ENCODE data around the gene CFAP251.

DNA sequence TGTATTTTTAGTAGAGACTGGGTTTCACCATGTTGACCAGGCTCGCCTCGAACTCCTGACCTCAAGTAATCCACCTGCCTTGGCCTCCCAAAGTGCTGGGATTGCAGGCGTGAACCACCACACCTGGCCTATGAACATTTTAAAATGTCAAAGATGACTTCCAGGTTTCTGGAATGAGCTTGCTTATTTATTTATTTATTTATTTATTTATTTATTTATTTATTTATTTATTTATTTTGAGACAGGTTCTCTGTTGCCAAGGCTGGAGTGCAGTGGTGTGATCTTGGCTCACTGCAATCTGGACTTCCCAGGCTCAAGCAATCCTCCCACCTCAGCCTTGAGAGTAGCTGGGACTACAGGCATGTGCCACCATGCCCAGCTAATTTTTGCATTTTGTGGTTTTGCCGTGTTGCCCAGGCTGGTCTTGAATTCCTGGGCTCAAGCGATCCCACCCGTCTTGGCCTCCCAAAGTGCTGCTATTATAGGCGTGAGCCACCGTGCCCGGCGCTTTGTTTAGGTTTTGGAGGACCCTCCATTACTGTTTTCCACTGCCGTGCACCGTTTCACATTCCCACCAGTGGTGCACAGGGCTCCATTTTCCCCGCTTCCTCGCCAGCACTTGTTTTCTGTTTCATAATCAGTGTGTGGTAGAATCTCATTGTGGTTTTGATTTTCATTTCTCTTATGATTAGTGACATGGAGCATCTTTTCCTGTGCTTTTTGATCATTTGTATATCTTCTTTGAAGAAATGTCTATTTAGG lies 6.4 kb upstream of the CFAP251 start:
- TF ChIP-seq, protein P1, sequence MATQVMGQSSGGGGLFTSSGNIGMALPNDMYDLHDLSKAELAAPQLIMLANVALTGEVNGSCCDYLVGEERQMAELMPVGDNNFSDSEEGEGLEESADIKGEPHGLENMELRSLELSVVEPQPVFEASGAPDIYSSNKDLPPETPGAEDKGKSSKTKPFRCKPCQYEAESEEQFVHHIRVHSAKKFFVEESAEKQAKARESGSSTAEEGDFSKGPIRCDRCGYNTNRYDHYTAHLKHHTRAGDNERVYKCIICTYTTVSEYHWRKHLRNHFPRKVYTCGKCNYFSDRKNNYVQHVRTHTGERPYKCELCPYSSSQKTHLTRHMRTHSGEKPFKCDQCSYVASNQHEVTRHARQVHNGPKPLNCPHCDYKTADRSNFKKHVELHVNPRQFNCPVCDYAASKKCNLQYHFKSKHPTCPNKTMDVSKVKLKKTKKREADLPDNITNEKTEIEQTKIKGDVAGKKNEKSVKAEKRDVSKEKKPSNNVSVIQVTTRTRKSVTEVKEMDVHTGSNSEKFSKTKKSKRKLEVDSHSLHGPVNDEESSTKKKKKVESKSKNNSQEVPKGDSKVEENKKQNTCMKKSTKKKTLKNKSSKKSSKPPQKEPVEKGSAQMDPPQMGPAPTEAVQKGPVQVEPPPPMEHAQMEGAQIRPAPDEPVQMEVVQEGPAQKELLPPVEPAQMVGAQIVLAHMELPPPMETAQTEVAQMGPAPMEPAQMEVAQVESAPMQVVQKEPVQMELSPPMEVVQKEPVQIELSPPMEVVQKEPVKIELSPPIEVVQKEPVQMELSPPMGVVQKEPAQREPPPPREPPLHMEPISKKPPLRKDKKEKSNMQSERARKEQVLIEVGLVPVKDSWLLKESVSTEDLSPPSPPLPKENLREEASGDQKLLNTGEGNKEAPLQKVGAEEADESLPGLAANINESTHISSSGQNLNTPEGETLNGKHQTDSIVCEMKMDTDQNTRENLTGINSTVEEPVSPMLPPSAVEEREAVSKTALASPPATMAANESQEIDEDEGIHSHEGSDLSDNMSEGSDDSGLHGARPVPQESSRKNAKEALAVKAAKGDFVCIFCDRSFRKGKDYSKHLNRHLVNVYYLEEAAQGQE (IDR thresholded peaks at IDR 0.05; ENCODE audit: low read depth) = no peak
- TF ChIP-seq POLR2AphosphoS5 (IDR thresholded peaks at IDR 0.05; ENCODE audit: low read depth, low read length) (no peak), ZNF274 (IDR thresholded peaks at IDR 0.05; ENCODE audit: low read depth, low read length) (no peak), EZH2 (IDR thresholded peaks at IDR 0.05) (no peak), EZH2phosphoT487 (IDR thresholded peaks at IDR 0.05; ENCODE audit: borderline replicate concordance) (no peak), EGR1 (IDR thresholded peaks at IDR 0.05; ENCODE audit: low read depth) (no peak), ZFX (IDR thresholded peaks at IDR 0.05) (no peak), SRF (IDR thresholded peaks at IDR 0.05; ENCODE audit: low read depth) (no peak)
- TF ChIP-seq, protein P2, sequence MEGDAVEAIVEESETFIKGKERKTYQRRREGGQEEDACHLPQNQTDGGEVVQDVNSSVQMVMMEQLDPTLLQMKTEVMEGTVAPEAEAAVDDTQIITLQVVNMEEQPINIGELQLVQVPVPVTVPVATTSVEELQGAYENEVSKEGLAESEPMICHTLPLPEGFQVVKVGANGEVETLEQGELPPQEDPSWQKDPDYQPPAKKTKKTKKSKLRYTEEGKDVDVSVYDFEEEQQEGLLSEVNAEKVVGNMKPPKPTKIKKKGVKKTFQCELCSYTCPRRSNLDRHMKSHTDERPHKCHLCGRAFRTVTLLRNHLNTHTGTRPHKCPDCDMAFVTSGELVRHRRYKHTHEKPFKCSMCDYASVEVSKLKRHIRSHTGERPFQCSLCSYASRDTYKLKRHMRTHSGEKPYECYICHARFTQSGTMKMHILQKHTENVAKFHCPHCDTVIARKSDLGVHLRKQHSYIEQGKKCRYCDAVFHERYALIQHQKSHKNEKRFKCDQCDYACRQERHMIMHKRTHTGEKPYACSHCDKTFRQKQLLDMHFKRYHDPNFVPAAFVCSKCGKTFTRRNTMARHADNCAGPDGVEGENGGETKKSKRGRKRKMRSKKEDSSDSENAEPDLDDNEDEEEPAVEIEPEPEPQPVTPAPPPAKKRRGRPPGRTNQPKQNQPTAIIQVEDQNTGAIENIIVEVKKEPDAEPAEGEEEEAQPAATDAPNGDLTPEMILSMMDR (IDR thresholded peaks at IDR 0.05 in 2 of 3, conservative IDR thresholded peaks at IDR 0.05 in 1 of 3; ENCODE audit: borderline replicate concordance in 1 of 3, insufficient read depth in 1 of 3, low read depth in 2 of 3, low read length in 2 of 3) = no peak

All from HCT116 (cell line).